Neural cell (in vitro differentiated cells): ENCODE measurements around the gene CENPP. TPM values are rescaled to one million over a fixed set of nuclear protein-coding genes. Genes with fewer than 3 reads are reported as not detected.

Experiments
- H2AFZ ChIP-seq: fragments of 200-600, 300-800 bp; sonication (generic), shearing (Covaris generic); 2 replicates; pipeline ENCODE4 v1.6.0; 2014; ENCODE audit warnings: low read depth, mild to moderate bottlenecking, antibody characterized with exemption, low read length, moderate library complexity
- H3F3A ChIP-seq: fragments of 200-600 bp; shearing (Covaris generic); 2 replicates; pipeline ENCODE4 v1.6.1; 2016; ENCODE audit warnings: mild to moderate bottlenecking, moderate library complexity, mixed read lengths, antibody characterized with exemption, low read length; ENCODE audit not compliant: insufficient read depth, poor library complexity, severe bottlenecking
- H3K27ac ChIP-seq: fragments of 200-600, 300-800 bp; sonication (generic), shearing (Covaris generic); 2 replicates; pipeline ENCODE4 v1.5.1; 2014; ENCODE audit warnings: mild to moderate bottlenecking, low read length, moderate library complexity
- H3K27me3 ChIP-seq: fragments of 300-800, 200-600 bp; sonication (generic), shearing (Covaris generic); 2 replicates; pipeline ENCODE4 v1.6.0; 2014; ENCODE audit warnings: mild to moderate bottlenecking, low read depth, low read length, moderate library complexity; ENCODE audit not compliant: insufficient read depth
- H3K36me3 ChIP-seq: fragments of 300-800, 200-600 bp; sonication (generic), shearing (Covaris generic); 2 replicates; pipeline ENCODE4 v1.5.1; 2014; ENCODE audit warnings: mild to moderate bottlenecking, antibody characterized with exemption, low read length, moderate library complexity; ENCODE audit not compliant: insufficient read depth
- H3K4me2 ChIP-seq: fragments of 300-800, 200-600 bp; sonication (generic), shearing (Covaris generic); 2 replicates; pipeline ENCODE4 v1.6.0; 2014; ENCODE audit warnings: mild to moderate bottlenecking, low read length
- H3K4me3 ChIP-seq: fragments of 300-800, 200-600 bp; sonication (generic), shearing (Covaris generic); 2 replicates; pipeline ENCODE4 v1.5.1; 2014; ENCODE audit warnings: mild to moderate bottlenecking, low read length, moderate library complexity
- H3K79me2 ChIP-seq: fragments of 200-600 bp; shearing (Covaris generic); replicated peaks from 2 replicates; pipeline ENCODE4 v1.6.0; 2014; ENCODE audit warnings: mild to moderate bottlenecking, low read length, moderate library complexity; ENCODE audit not compliant: insufficient read depth
- H3K9ac ChIP-seq: fragments of 300-800, 200-600 bp; sonication (generic), shearing (Covaris generic); 2 replicates; pipeline ENCODE4 v1.6.1; 2016; ENCODE audit warnings: mild to moderate bottlenecking, low read length, mixed read lengths
- H3K9me2 ChIP-seq: fragments of 200-600 bp; shearing (Covaris generic); 2 replicates; pipeline ENCODE4 v1.6.1; 2016; ENCODE audit warnings: mild to moderate bottlenecking, low read length, mixed read lengths; ENCODE audit not compliant: insufficient read depth
- H3K9me3 ChIP-seq: fragments of 200-600, 300-800 bp; sonication (generic), shearing (Covaris generic); 2 replicates; pipeline ENCODE4 v1.6.1; 2016; ENCODE audit warnings: mild to moderate bottlenecking, mixed run types, low read length, moderate library complexity, mixed read lengths
- H4K20me1 ChIP-seq: fragments of 200-600 bp; shearing (Covaris generic); 2 replicates; pipeline ENCODE4 v1.6.1; 2016; ENCODE audit warnings: mild to moderate bottlenecking, mixed run types; ENCODE audit not compliant: insufficient read depth
- EP300 ChIP-seq: fragments of 450-650 bp; conservative IDR thresholded peaks from 2 replicates; pipeline ENCODE4 v1.6.1; 2014; ENCODE audit warnings: antibody characterized with exemption, mild to moderate bottlenecking, moderate library complexity; ENCODE audit not compliant: poor library complexity, severe bottlenecking
- EZH2 ChIP-seq: fragments of 200-600, 300-800 bp; shearing (Covaris generic), sonication (generic); IDR thresholded peaks from 2 replicates; pipeline ENCODE4 v1.6.1; 2014; ENCODE audit warnings: antibody characterized with exemption, low read length, borderline replicate concordance, mild to moderate bottlenecking; ENCODE audit not compliant: insufficient read depth, poor library complexity, severe bottlenecking
- MXI1 ChIP-seq: fragments of 450-650 bp; conservative IDR thresholded peaks from 2 replicates; pipeline ENCODE4 v1.6.1; 2014; ENCODE audit warnings: antibody characterized with exemption, mild to moderate bottlenecking; ENCODE audit not compliant: poor library complexity, severe bottlenecking
- POLR2AphosphoS5 ChIP-seq: IDR thresholded peaks from 2 replicates; pipeline ENCODE4 v1.6.1; 2012
- RAD21 ChIP-seq: fragments of 450-650 bp; conservative IDR thresholded peaks from 2 replicates; pipeline ENCODE4 v1.6.1; 2014; ENCODE audit warnings: antibody characterized with exemption, mild to moderate bottlenecking, moderate library complexity
- SMC3 ChIP-seq: fragments of 450-650 bp; conservative IDR thresholded peaks from 2 replicates; pipeline ENCODE4 v1.6.1; 2014; ENCODE audit warnings: antibody characterized with exemption, mild to moderate bottlenecking, moderate library complexity; ENCODE audit not compliant: poor library complexity
- TAF1 ChIP-seq: IDR thresholded peaks from 2 replicates; pipeline ENCODE4 v1.6.1; 2012; ENCODE audit warnings: low read depth
- polyA plus RNA-seq: library from polyadenylated mRNA; depleted of rRNA; stranded (reverse); fragments of >200 nt; gene quantifications from 2 replicates; pipeline ENCODE4 v1.2.3, GENCODE V29; 2014
- TF ChIP-seq, protein P1 (sequence below): fragments of 450-650 bp; IDR thresholded peaks from 2 replicates; pipeline ENCODE4 v1.5.1; 2014; ENCODE audit warnings: antibody characterized with exemption, mild to moderate bottlenecking, moderate library complexity; ENCODE audit not compliant: poor library complexity, severe bottlenecking
- TF ChIP-seq, protein P2 (sequence below): IDR thresholded peaks from 2 replicates; pipeline ENCODE4 v1.6.1; 2012; ENCODE audit warnings: borderline replicate concordance

CENPP gene
- polyA plus RNA-seq, 1 donor from 2014 or later, result 5.0 TPM

- H3K4me3 ChIP-seq, result no peak overlapping the region
- no peaks in the 10 kb centered on the region for H3F3A ChIP-seq
- H3K36me3 ChIP-seq, result no peaks in the 10 kb centered on the region
- H3K9ac ChIP-seq, result no peak overlapping the region
- H3K9me2 ChIP-seq, result no peaks in the 10 kb centered on the region
- H3K79me2 ChIP-seq, result no peaks in the 10 kb centered on the region
- no peaks in the 10 kb centered on the region for H3K9me3 ChIP-seq
- H3K27me3 ChIP-seq, result no peaks in the 10 kb centered on the region
- no peak for TF ChIP-seq EZH2
- no peak for TF ChIP-seq TAF1
- TF ChIP-seq, protein P1, sequence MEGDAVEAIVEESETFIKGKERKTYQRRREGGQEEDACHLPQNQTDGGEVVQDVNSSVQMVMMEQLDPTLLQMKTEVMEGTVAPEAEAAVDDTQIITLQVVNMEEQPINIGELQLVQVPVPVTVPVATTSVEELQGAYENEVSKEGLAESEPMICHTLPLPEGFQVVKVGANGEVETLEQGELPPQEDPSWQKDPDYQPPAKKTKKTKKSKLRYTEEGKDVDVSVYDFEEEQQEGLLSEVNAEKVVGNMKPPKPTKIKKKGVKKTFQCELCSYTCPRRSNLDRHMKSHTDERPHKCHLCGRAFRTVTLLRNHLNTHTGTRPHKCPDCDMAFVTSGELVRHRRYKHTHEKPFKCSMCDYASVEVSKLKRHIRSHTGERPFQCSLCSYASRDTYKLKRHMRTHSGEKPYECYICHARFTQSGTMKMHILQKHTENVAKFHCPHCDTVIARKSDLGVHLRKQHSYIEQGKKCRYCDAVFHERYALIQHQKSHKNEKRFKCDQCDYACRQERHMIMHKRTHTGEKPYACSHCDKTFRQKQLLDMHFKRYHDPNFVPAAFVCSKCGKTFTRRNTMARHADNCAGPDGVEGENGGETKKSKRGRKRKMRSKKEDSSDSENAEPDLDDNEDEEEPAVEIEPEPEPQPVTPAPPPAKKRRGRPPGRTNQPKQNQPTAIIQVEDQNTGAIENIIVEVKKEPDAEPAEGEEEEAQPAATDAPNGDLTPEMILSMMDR, result no peak
- TF ChIP-seq MXI1, result no peak
- TF ChIP-seq POLR2AphosphoS5, result no peak
- TF ChIP-seq EP300, result no peak
- no peak for TF ChIP-seq RAD21
- no peak for TF ChIP-seq SMC3
- TF ChIP-seq, protein P2, sequence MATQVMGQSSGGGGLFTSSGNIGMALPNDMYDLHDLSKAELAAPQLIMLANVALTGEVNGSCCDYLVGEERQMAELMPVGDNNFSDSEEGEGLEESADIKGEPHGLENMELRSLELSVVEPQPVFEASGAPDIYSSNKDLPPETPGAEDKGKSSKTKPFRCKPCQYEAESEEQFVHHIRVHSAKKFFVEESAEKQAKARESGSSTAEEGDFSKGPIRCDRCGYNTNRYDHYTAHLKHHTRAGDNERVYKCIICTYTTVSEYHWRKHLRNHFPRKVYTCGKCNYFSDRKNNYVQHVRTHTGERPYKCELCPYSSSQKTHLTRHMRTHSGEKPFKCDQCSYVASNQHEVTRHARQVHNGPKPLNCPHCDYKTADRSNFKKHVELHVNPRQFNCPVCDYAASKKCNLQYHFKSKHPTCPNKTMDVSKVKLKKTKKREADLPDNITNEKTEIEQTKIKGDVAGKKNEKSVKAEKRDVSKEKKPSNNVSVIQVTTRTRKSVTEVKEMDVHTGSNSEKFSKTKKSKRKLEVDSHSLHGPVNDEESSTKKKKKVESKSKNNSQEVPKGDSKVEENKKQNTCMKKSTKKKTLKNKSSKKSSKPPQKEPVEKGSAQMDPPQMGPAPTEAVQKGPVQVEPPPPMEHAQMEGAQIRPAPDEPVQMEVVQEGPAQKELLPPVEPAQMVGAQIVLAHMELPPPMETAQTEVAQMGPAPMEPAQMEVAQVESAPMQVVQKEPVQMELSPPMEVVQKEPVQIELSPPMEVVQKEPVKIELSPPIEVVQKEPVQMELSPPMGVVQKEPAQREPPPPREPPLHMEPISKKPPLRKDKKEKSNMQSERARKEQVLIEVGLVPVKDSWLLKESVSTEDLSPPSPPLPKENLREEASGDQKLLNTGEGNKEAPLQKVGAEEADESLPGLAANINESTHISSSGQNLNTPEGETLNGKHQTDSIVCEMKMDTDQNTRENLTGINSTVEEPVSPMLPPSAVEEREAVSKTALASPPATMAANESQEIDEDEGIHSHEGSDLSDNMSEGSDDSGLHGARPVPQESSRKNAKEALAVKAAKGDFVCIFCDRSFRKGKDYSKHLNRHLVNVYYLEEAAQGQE, result no peak
- H3K4me2 ChIP-seq, result no peak overlapping the region
- no peak overlapping the region for H2AFZ ChIP-seq
- no peak overlapping the region for H3K27ac ChIP-seq
- H4K20me1 ChIP-seq, result no peaks in the 10 kb centered on the region
Observed at GRCh38 chr9:92530893-92531292, 205.1 kb downstream of the CENPP start.

DNA sequence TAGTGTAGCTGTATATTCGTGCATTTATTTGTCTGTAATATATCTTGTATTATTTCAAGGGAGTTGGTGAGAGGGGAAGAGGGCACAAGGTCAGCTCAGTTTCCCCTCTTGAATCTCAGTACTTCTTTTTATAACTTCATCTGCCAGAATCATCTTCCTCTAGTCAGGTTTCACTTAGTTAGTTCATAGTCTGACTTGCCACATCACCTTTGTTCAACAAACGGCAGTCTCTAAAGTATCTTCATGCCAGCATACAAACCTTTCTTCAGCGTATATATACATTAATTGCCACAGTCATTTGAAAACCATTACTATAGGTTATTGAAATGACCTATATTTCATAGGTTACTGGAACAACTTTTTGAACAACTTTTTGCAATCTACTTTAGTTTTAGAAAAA, 208.5 kb downstream of the CENPP start:
- no peak overlapping the region for H3K27ac ChIP-seq
- H3K9me3 ChIP-seq, result no peaks in the 10 kb centered on the region
- no peaks in the 10 kb centered on the region for H3F3A ChIP-seq
- H3K9ac ChIP-seq, result no peak overlapping the region
- TF ChIP-seq POLR2AphosphoS5, result no peak
- TF ChIP-seq TAF1, result no peak
- TF ChIP-seq MXI1, result no peak
- no peak for TF ChIP-seq EZH2
- TF ChIP-seq, protein P1, result no peak
- TF ChIP-seq, protein P2, result no peak
- no peak for TF ChIP-seq SMC3
- no peak for TF ChIP-seq RAD21
- TF ChIP-seq EP300, result no peak
- H3K79me2 ChIP-seq, result no peaks in the 10 kb centered on the region
- no peak overlapping the region for H3K4me2 ChIP-seq
- no peaks in the 10 kb centered on the region for H4K20me1 ChIP-seq
- H3K27me3 ChIP-seq, result no peaks in the 10 kb centered on the region
- H2AFZ ChIP-seq, result no peak overlapping the region
- H3K9me2 ChIP-seq, result no peaks in the 10 kb centered on the region
- no peaks in the 10 kb centered on the region for H3K36me3 ChIP-seq
- no peak overlapping the region for H3K4me3 ChIP-seq
